ENCODE measurements around the gene CRY1.

The CRY1 gene

DNA sequence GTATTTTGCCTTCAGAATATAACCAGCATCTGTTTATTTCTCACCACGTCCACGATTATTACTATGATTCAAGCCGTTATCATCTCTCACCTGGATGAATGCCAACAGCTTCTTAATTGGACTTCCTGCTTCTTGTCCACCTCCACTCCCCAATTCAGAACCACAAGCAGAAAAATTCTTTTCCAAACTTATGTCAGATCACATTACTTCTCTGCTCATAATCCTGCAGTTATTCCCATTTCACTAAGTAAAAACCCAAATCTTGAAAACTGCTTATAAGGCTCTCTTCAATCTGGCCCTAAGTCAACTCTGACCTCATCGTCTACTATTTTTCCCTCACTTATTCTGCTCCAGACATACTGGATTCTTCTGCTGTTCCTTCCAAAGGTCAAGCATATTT, 2.0 kb downstream of the CRY1 start:
- TF ChIP-seq TAF1 (IDR thresholded peaks at IDR 0.05; ENCODE audit: borderline replicate concordance, insufficient read depth, low read length), result no peak
- TF ChIP-seq, protein P1, sequence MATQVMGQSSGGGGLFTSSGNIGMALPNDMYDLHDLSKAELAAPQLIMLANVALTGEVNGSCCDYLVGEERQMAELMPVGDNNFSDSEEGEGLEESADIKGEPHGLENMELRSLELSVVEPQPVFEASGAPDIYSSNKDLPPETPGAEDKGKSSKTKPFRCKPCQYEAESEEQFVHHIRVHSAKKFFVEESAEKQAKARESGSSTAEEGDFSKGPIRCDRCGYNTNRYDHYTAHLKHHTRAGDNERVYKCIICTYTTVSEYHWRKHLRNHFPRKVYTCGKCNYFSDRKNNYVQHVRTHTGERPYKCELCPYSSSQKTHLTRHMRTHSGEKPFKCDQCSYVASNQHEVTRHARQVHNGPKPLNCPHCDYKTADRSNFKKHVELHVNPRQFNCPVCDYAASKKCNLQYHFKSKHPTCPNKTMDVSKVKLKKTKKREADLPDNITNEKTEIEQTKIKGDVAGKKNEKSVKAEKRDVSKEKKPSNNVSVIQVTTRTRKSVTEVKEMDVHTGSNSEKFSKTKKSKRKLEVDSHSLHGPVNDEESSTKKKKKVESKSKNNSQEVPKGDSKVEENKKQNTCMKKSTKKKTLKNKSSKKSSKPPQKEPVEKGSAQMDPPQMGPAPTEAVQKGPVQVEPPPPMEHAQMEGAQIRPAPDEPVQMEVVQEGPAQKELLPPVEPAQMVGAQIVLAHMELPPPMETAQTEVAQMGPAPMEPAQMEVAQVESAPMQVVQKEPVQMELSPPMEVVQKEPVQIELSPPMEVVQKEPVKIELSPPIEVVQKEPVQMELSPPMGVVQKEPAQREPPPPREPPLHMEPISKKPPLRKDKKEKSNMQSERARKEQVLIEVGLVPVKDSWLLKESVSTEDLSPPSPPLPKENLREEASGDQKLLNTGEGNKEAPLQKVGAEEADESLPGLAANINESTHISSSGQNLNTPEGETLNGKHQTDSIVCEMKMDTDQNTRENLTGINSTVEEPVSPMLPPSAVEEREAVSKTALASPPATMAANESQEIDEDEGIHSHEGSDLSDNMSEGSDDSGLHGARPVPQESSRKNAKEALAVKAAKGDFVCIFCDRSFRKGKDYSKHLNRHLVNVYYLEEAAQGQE (IDR thresholded peaks at IDR 0.05; ENCODE audit: insufficient read depth in 1 of 2, low read depth in 2 of 2, low read length in 2 of 2), result no peak
- no peak for TF ChIP-seq FOXP2 (optimal IDR thresholded peaks at IDR 0.05; ENCODE audit: borderline replicate concordance, extremely low read depth, extremely low read length, insufficient read depth)
- no peak for TF ChIP-seq POLR2AphosphoS5 (IDR thresholded peaks at IDR 0.05; ENCODE audit: low read depth, low read length)
- no peak for TF ChIP-seq SIN3A (IDR thresholded peaks at IDR 0.05; ENCODE audit: borderline replicate concordance, insufficient read depth, low read length)

DNA sequence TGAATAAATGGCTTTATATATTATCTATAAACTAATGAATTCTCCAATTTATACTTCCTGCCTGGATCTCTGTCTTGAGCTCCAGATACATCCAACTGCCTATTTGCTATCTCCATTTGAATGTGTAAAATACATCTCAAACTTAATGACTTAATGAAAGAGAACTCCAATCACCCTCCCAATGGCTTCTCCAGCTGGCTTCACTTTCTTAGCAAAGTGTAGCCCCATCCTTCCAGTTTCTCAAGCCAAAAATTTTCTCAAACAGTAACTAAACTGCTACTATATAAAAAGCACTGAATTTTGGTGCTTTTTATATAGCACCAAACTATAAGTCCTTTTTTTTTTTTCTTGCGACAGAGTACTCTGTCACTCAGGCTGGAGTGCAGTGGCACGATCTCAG, 2.6 kb downstream of the CRY1 start:
- TF ChIP-seq TAF1 (IDR thresholded peaks at IDR 0.05; ENCODE audit: borderline replicate concordance, insufficient read depth, low read length) (no peak), SIN3A (IDR thresholded peaks at IDR 0.05; ENCODE audit: borderline replicate concordance, insufficient read depth, low read length) (no peak), FOXP2 (optimal IDR thresholded peaks at IDR 0.05; ENCODE audit: borderline replicate concordance, extremely low read depth, extremely low read length, insufficient read depth) (no peak), POLR2AphosphoS5 (IDR thresholded peaks at IDR 0.05; ENCODE audit: low read depth, low read length) (no peak)
- TF ChIP-seq, protein P1 (IDR thresholded peaks at IDR 0.05; ENCODE audit: insufficient read depth in 1 of 2, low read depth in 2 of 2, low read length in 2 of 2), result no peak

DNA sequence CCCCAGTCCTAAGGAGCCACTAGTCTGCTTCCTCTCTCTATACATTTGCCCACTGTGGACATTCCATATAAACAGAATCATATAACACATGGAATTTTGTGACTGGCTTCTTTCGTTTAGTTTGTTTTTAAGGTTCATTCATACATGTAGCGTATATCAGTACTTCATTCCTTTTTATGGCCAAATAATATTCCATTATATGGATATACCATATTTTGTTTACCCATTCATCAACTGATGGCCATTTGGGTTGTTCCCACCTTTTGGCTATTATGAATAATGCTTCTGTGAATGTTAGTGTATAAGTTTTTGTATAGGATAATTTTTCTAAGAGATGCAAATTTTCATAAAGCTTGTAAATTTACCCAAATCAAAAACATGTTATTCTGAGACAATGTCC, 4.4 kb downstream of the CRY1 start:
- TF ChIP-seq POLR2AphosphoS5 (IDR thresholded peaks at IDR 0.05; ENCODE audit: low read depth, low read length), result no peak
- no peak for TF ChIP-seq FOXP2 (optimal IDR thresholded peaks at IDR 0.05; ENCODE audit: borderline replicate concordance, extremely low read depth, extremely low read length, insufficient read depth)
- TF ChIP-seq TAF1 (IDR thresholded peaks at IDR 0.05; ENCODE audit: borderline replicate concordance, insufficient read depth, low read length), result no peak
- TF ChIP-seq, protein P1 (IDR thresholded peaks at IDR 0.05; ENCODE audit: insufficient read depth in 1 of 2, low read depth in 2 of 2, low read length in 2 of 2), result no peak
- no peak for TF ChIP-seq SIN3A (IDR thresholded peaks at IDR 0.05; ENCODE audit: borderline replicate concordance, insufficient read depth, low read length)

DNA sequence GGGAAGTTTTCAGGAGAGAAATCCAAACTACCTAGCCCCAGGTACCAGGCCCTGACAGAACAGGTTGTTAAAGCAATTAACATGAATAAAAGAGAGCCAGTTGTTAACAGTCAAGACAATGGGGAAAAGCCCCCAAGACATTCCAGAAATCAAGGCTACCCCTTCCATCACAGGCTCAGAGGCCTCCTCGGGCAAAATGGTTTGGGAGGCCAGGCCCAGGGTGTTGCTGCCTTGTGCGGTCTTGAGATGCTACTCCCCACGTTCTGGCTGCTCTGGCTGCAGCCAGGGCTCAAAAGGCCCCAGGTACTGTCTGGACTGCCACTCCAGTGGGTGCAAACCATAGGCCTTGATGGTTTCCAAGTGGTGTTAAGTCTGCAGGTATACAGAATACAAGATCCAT, 7.0 kb downstream of the CRY1 start:
- no peak for TF ChIP-seq TAF1 (IDR thresholded peaks at IDR 0.05; ENCODE audit: borderline replicate concordance, insufficient read depth, low read length)
- no peak for TF ChIP-seq POLR2AphosphoS5 (IDR thresholded peaks at IDR 0.05; ENCODE audit: low read depth, low read length)
- TF ChIP-seq, protein P1 (IDR thresholded peaks at IDR 0.05; ENCODE audit: insufficient read depth in 1 of 2, low read depth in 2 of 2, low read length in 2 of 2), result no peak
- TF ChIP-seq SIN3A (IDR thresholded peaks at IDR 0.05; ENCODE audit: borderline replicate concordance, insufficient read depth, low read length), result no peak
- no peak for TF ChIP-seq FOXP2 (optimal IDR thresholded peaks at IDR 0.05; ENCODE audit: borderline replicate concordance, extremely low read depth, extremely low read length, insufficient read depth)

DNA sequence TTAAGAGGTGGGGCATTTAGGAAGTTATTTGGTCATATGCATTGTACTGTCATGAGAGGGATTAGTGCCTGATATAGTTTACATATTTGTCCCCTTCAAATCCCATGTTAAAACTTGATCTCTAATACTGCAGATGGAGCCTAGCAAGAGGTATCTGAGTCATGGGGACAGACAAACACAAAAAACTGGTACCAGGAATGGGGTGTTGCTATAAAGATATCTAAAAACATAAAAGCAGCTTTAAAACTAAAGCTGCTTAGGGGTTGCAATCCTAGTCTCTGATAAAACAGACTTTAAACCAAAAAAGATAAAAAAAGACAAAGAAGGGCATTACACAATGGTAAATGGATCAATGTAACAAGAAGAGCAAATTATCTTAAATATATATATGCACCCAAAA, 11.6 kb downstream of the CRY1 start:
- TF ChIP-seq TAF1 (IDR thresholded peaks at IDR 0.05; ENCODE audit: borderline replicate concordance, insufficient read depth, low read length) (no peak), SIN3A (IDR thresholded peaks at IDR 0.05; ENCODE audit: borderline replicate concordance, insufficient read depth, low read length) (no peak), FOXP2 (optimal IDR thresholded peaks at IDR 0.05; ENCODE audit: borderline replicate concordance, extremely low read depth, extremely low read length, insufficient read depth) (no peak), POLR2AphosphoS5 (IDR thresholded peaks at IDR 0.05; ENCODE audit: low read depth, low read length) (no peak)
- TF ChIP-seq, protein P1 (IDR thresholded peaks at IDR 0.05; ENCODE audit: insufficient read depth in 1 of 2, low read depth in 2 of 2, low read length in 2 of 2), result no peak

All from PFSK-1 (cell line).